Measurements from ENCODE around the gene FBN3. TPM values are rescaled to one million over a fixed set of nuclear protein-coding genes. Genes with fewer than 3 reads are reported as not detected.

The FBN3 gene
- polyA plus RNA-seq, 1 donor (not counting 4 experiments of a cell fraction or from before 2014, with no cell fraction given): not detected

- Histone ChIP-seq H3K9ac (ENCODE audit: control insufficient read depth, extremely low read depth, insufficient read depth, low read length) (no peak overlapping the region), H3K4me2 (ENCODE audit: control insufficient read depth, extremely low read depth, insufficient read depth, low read depth, low read length) (no peak overlapping the region), H4K20me1 (ENCODE audit: control insufficient read depth, extremely low read depth, insufficient read depth, low read length) (no peaks in the 10 kb centered on the region), H3K27me3 (ENCODE audit: control insufficient read depth, extremely low read depth, insufficient read depth, low read length) (no peaks in the 10 kb centered on the region), H3K9me3 (ENCODE audit: control insufficient read depth, low read depth, low read length) (no peaks in the 10 kb centered on the region), H3K36me3 (ENCODE audit: control insufficient read depth in 2 of 2, extremely low read depth in 1 of 2, insufficient read depth in 2 of 2, low read length in 2 of 2) (no peaks in the 10 kb centered on the region), H2AFZ (ENCODE audit: control insufficient read depth, low read length) (no peak overlapping the region), H3K27ac (ENCODE audit: control insufficient read depth, insufficient read depth, low read length) (no peak overlapping the region), H3K4me3 (ENCODE audit: control insufficient read depth in 2 of 3, extremely low read depth in 1 of 3, insufficient read depth in 2 of 3, low read depth in 1 of 3, low read length in 3 of 3) (no peak overlapping the region), H3K79me2 (ENCODE audit: control insufficient read depth, insufficient read depth, low read length) (no peaks in the 10 kb centered on the region), H3K9me1 (ENCODE audit: control insufficient read depth, extremely low read depth, insufficient read depth, low read length) (no peaks in the 10 kb centered on the region), H3K4me1 (ENCODE audit: control insufficient read depth, extremely low read depth, insufficient read depth, low read length) (no peaks in the 10 kb centered on the region)
- DNase-seq (ENCODE audit: low read depth, low spot score) (no peak), FAIRE-seq (no peak)
- dilution Hi-C loops (cut with MboI; ENCODE audit: extremely low pct_ligation_motif_present, low sequenced_read_pairs): no loop called here
- TF ChIP-seq EZH2 (IDR thresholded peaks at IDR 0.05; ENCODE audit: low read length) (no peak), CTCF (optimal IDR thresholded peaks at IDR 0.05 in 1 of 3, IDR thresholded peaks at IDR 0.05 in 1 of 3, conservative IDR thresholded peaks at IDR 0.05 in 1 of 3; ENCODE audit: extremely low read depth in 1 of 3, insufficient read depth in 2 of 3, low read length in 3 of 3) (no peak)
These were observed 36.4 kb downstream of the FBN3 start for GRCh38 chr19:8113017-8113416.

GRCh38 chr19:8111376-8111775 lies 38.0 kb downstream of the FBN3 start:
- Histone ChIP-seq H3K27ac (ENCODE audit: control insufficient read depth, insufficient read depth, low read length) (no peak overlapping the region), H3K9me3 (ENCODE audit: control insufficient read depth, low read depth, low read length) (no peaks in the 10 kb centered on the region), H3K79me2 (ENCODE audit: control insufficient read depth, insufficient read depth, low read length) (no peaks in the 10 kb centered on the region), H2AFZ (ENCODE audit: control insufficient read depth, low read length) (no peak overlapping the region), H3K9ac (ENCODE audit: control insufficient read depth, extremely low read depth, insufficient read depth, low read length) (no peak overlapping the region), H3K4me1 (ENCODE audit: control insufficient read depth, extremely low read depth, insufficient read depth, low read length) (no peaks in the 10 kb centered on the region), H3K4me2 (ENCODE audit: control insufficient read depth, extremely low read depth, insufficient read depth, low read depth, low read length) (no peak overlapping the region), H3K9me1 (ENCODE audit: control insufficient read depth, extremely low read depth, insufficient read depth, low read length) (no peaks in the 10 kb centered on the region), H4K20me1 (ENCODE audit: control insufficient read depth, extremely low read depth, insufficient read depth, low read length) (no peaks in the 10 kb centered on the region), H3K4me3 (ENCODE audit: control insufficient read depth in 2 of 3, extremely low read depth in 1 of 3, insufficient read depth in 2 of 3, low read depth in 1 of 3, low read length in 3 of 3) (no peak overlapping the region), H3K36me3 (ENCODE audit: control insufficient read depth in 2 of 2, extremely low read depth in 1 of 2, insufficient read depth in 2 of 2, low read length in 2 of 2) (no peaks in the 10 kb centered on the region), H3K27me3 (ENCODE audit: control insufficient read depth, extremely low read depth, insufficient read depth, low read length) (no peaks in the 10 kb centered on the region)
- FAIRE-seq (no peak), DNase-seq (ENCODE audit: low read depth, low spot score) (no peak)
- dilution Hi-C loops (cut with MboI; ENCODE audit: extremely low pct_ligation_motif_present, low sequenced_read_pairs): no loop called here
- no peak for TF ChIP-seq CTCF (optimal IDR thresholded peaks at IDR 0.05 in 1 of 3, IDR thresholded peaks at IDR 0.05 in 1 of 3, conservative IDR thresholded peaks at IDR 0.05 in 1 of 3; ENCODE audit: extremely low read depth in 1 of 3, insufficient read depth in 2 of 3, low read length in 3 of 3)
- no peak for TF ChIP-seq EZH2 (IDR thresholded peaks at IDR 0.05; ENCODE audit: low read length)

Measured in keratinocyte (primary cell).